ENCODE measurements around the gene IGFBPL1.

The IGFBPL1 gene

DNA sequence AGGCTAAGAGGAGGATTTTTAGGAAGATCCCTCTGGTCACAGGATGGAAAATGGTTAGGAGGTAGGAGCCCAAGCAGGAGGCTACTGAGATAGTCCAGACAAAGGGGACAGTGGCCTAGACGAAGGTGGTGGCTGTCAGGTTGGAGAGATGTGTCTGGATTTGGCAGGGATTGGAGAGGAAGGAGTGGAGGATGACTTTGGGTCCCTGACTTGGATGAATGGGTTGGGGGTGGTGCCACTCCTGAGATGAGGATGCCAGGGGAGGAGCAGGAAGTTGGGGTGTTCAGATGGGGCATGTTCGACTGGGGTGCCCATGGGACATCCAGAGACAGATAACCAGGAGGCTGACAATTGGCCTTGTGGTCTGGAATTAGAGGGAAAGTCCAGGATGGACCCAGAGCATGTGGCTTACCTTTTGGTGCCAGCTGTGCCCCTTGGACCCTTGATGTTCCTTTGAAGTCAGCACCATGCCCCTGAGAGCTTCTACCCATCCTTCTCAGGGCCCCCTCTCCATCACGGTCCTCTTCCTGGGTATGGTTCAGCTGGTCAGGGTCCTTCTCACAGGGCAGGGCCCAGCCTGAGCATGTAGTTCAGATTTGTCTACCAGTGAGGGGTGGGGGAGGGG is 15.1 kb upstream of the IGFBPL1 start:
- FAIRE-seq (no peak), DNase-seq (ENCODE audit: insufficient read length, low spot score) (no peak)
- TF ChIP-seq POLR2A (IDR thresholded peaks at IDR 0.05; ENCODE audit: low read depth, low read length) = no peak

GRCh38 chr9:38437193-38437823 is 13.1 kb upstream of the IGFBPL1 start:
- TF ChIP-seq POLR2A (IDR thresholded peaks at IDR 0.05; ENCODE audit: low read depth, low read length) = no peak
- FAIRE-seq = no peak
- DNase-seq (ENCODE audit: insufficient read length, low spot score) = no peak

DNA sequence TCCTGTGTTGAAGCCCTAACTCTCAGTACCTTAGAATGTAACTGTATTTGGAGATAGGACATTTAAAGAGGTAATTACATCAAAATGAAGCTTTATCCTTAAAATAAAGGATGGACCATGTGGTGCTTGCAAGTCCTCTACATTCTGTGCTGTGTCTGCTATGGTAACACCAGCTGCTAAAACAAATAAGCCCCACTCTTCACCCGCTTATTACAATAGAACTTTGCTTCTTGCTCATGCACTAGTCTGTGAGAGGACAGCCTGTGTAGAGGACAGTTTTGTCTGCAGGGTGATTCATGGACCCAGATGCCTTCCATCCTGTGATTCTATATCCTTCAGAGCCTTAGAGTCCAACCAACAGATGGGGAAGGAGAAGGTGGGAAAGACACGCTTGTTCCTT is 12.5 kb upstream of the IGFBPL1 start:
- TF ChIP-seq POLR2A (IDR thresholded peaks at IDR 0.05; ENCODE audit: low read depth, low read length) = no peak
- no peak for DNase-seq (ENCODE audit: insufficient read length, low spot score)
- FAIRE-seq = no peak

- FAIRE-seq = no peak
- no peak for TF ChIP-seq POLR2A (IDR thresholded peaks at IDR 0.05; ENCODE audit: low read depth, low read length)
- DNase-seq (ENCODE audit: insufficient read length, low spot score) = no peak
These were observed 11.3 kb upstream of the IGFBPL1 start for GRCh38 chr9:38435521-38435920.

DNA sequence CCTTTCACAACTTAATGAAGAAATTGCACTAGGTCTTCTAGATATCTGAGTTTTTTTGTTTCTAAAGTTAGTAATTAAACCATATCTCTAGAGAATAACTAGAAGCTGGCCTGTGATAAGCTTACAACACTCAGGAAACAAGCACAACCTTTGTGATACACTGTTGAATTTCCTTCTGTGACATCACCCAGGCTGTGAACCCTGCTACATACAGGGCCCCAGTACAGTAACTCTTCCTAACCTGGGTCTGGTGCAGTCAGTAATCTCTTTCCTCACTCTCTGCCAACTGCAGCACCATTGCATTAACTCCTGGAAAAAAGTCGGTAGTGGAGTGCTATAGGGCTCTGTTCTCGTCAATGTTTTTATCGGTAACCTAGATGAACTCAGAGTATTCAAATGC is 10.6 kb upstream of the IGFBPL1 start:
- FAIRE-seq (no peak), DNase-seq (ENCODE audit: insufficient read length, low spot score) (no peak)
- no peak for TF ChIP-seq POLR2A (IDR thresholded peaks at IDR 0.05; ENCODE audit: low read depth, low read length)

DNA sequence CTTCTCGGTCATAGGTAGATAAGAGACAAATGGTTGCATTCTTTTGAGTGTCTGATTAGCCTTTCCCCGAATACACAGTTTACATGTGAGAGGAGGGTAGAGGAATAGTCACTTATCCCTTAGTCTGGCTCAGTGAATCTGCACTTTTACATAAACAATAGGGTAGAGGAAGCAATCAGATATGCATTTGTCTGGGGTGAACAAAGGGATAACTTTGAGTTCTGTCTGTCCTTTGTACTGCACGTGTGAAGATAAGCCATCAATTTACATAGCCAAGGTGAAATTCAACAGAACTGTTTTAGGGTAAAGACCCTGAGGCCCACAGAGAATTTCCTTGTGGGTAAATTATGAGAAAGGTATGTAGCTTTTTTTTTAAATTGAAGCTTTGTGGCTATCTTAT is 10.1 kb upstream of the IGFBPL1 start:
- FAIRE-seq = no peak
- no peak for TF ChIP-seq POLR2A (IDR thresholded peaks at IDR 0.05; ENCODE audit: low read depth, low read length)
- no peak for DNase-seq (ENCODE audit: insufficient read length, low spot score)

DNA sequence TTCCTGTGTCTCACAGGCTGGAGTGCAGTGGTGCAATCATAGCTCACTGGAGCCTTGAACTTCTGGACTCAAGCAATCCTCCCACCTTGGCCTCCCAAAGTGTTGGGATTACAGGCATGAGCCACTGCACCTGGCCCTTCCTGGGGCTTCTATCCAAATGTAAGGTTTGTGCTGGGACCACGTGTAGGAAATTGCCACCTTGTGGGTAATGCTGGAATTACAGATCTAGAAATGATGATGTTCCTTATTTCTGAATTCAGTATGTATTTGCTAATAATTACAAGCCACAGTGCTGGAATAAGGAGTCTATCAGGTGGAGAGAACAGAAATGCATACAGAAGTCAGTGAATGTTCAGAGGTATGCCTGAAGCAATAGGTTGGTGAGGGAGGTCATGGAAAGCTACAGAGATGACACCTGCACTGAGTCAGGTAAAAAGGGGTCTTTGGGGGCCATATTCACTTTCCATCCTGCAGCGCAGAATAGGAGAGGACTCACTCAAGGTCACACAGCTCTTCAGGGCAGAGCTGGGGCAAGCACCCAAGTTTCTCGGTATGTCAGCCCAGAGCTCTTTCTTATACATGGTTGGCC is 8.8 kb upstream of the IGFBPL1 start:
- TF ChIP-seq POLR2A (IDR thresholded peaks at IDR 0.05; ENCODE audit: low read depth, low read length) = no peak
- DNase-seq (ENCODE audit: insufficient read length, low spot score) = no peak
- FAIRE-seq = no peak

GRCh38 chr9:38431116-38431515 is 6.9 kb upstream of the IGFBPL1 start:
- no peak for DNase-seq (ENCODE audit: insufficient read length, low spot score)
- FAIRE-seq = no peak
- no peak for TF ChIP-seq POLR2A (IDR thresholded peaks at IDR 0.05; ENCODE audit: low read depth, low read length)

DNA sequence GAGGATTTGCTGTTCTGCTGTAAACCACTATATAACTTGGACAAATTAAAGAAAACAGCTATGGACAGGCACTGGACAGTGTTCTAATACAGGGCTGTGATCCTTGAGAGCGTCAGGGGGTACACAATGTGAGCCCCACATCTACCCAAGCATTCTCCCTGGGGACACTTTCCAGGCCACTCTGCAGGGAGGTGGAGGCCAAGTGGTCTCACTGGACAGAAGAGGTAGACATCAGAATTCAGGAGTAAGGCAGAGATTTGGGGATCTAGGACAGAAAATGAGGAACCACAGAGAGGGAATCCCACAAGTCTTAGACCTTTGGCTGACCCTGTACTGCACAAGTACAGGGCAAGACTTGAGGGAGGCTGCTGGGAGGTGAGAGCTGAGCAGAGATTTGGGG is 3.8 kb upstream of the IGFBPL1 start:
- TF ChIP-seq POLR2A (IDR thresholded peaks at IDR 0.05; ENCODE audit: low read depth, low read length) = no peak
- FAIRE-seq = no peak
- DNase-seq (ENCODE audit: insufficient read length, low spot score) = no peak

DNA sequence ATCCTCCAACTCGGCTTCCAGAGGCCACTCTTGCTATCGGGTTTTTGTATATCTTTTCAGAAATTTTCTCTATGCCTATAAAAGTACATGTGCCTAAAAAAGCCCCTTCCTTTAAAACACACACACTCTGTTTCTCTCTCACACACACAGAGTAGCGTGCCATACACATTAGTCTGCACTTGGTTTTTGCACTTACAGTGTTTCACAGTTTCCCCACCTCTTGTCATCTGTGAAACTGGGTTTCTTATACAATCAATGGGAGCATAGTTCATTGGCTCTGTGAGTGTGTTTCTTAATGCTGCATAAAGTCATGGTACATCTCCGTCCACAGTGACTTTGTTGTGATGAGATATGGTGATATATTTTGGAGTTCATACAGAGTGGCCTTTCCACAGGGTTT is 664 bp upstream of the IGFBPL1 start:
- TF ChIP-seq POLR2A (IDR thresholded peaks at IDR 0.05; ENCODE audit: low read depth, low read length) = no peak
- FAIRE-seq = no peak
- no peak for DNase-seq (ENCODE audit: insufficient read length, low spot score)

DNA sequence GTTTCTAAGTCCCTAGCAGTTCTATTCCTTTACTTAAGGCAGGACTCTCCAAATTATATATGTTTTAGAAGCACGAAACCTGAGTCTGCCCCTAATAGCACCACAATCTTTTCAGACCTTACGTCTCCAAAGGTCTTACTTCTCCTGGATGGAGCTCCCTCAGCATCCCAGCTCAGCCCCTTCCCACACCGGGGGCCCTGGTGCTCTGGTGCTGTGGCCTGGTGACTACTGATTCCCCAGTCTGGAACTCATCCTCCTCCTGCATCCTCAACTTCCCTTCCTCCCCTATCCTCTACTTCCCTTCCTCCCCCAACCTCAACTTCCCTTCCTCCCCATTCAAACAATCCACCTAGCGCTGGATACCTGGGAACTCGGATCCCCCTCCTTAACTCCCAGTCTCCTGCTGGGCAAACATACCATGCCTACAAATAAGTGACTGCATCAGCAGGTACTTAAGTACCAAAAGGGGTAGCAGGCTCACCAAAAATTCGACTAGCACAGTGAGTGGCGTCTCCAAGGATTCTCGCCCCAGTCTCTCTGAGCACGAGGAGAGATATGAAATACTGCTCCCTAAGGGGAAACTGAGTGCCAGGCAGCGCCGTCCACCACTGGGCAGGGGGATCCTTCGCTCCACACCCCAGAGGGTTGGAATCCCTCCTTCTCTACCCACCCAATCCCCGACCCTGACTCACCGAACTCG is 831 bp downstream of the IGFBPL1 start:
- DNase-seq (ENCODE audit: insufficient read length, low spot score) (no peak), FAIRE-seq (no peak)
- no peak for TF ChIP-seq POLR2A (IDR thresholded peaks at IDR 0.05; ENCODE audit: low read depth, low read length)

- no peak for TF ChIP-seq POLR2A (IDR thresholded peaks at IDR 0.05; ENCODE audit: low read depth, low read length)
- no peak for DNase-seq (ENCODE audit: insufficient read length, low spot score)
- FAIRE-seq = no peak
These were observed 1.5 kb downstream of the IGFBPL1 start for GRCh38 chr9:38422555-38423260.

DNA sequence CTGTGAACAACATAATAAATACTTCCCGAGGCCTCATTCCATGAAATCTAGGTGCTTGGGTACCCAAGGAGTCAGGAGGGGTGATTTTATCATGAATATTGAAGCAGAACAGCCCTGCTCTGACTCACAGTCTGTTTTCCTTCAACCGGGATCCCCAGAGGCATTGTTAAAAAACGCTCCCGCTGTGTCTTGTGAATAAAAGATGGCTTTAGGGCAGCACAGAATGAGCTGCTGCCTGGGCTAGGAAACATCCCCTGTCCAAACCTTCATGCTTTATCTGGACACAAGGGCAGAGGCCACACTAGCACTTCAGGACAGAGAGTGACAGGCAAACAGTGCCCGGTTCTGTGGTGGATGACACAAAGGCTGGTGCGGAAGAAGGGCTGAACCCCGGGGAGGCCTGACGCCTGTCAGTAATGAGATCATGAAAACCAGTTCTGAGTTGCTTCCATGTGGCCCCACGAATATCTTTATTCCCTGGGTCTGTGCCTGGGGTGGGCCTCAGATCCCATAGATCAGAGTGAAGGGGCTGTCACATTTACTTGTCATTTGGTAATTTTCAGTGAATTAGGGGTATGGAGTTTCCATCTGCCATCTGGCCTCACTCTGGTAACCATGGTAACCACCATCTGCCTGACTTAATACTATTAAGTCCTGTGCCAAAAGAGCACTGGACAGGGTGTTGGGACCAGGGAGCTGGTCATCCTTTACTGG is 2.6 kb downstream of the IGFBPL1 start:
- FAIRE-seq = no peak
- DNase-seq (ENCODE audit: insufficient read length, low spot score) = no peak
- no peak for TF ChIP-seq POLR2A (IDR thresholded peaks at IDR 0.05; ENCODE audit: low read depth, low read length)
